ENCODE measurements around the gene KATNB1. TPM values are rescaled to one million over a fixed set of nuclear protein-coding genes. Genes with fewer than 3 reads are reported as not detected.

Gene KATNB1
- total RNA-seq, 1 experiment from 2014 or later = 8.1 TPM

GRCh38 chr16:57704905-57705852 lies 30.4 kb upstream of the KATNB1 start:
- Histone ChIP-seq H3K4me1 (ENCODE audit: control insufficient read depth, insufficient read depth, low read length) (no peaks in the 10 kb centered on the region), H3K27ac (ENCODE audit: low read length) (no peak overlapping the region), H3K36me3 (ENCODE audit: control insufficient read depth, insufficient read depth, low read length) (no peaks in the 10 kb centered on the region), H3K4me3 (ENCODE audit: low read depth in 2 of 2, low read length in 2 of 2) (no peak overlapping the region), H3K9me3 (ENCODE audit: control insufficient read depth, insufficient read depth, low read depth, low read length) (no peaks in the 10 kb centered on the region), H3K27me3 (ENCODE audit: control insufficient read depth, insufficient read depth, low read length) (no peaks in the 10 kb centered on the region; the same call in 1 of the 2 replicates)
- intact Hi-C loops (cut with micrococcal nuclease; ENCODE audit: unreplicated experiment) = no loop called here
- ChIA-PET CTCF (no interaction called here), POLR2A (no interaction called here)
- ATAC-seq (no peak), DNase-seq (ENCODE audit: low read depth, low spot score) (no peak)
- TF ChIP-seq POLR2AphosphoS5 (IDR thresholded peaks at IDR 0.05; ENCODE audit: low read depth, low read length) = no peak
- no peak for TF ChIP-seq SIN3A (IDR thresholded peaks at IDR 0.05; ENCODE audit: borderline replicate concordance, insufficient read depth, low read depth, low read length)
- TF ChIP-seq CTCF (IDR thresholded peaks at IDR 0.05) = no peak
- TF ChIP-seq TCF7L2 (IDR thresholded peaks at IDR 0.05; ENCODE audit: low read depth, low read length) = no peak
- no peak for TF ChIP-seq REST (IDR thresholded peaks at IDR 0.05; ENCODE audit: insufficient read depth in 1 of 2, low read depth in 2 of 2, low read length in 1 of 2)
- no TSS peak for BruUV-seq (replicated peaks)
- in situ Hi-C loops (cut with HindIII; ENCODE audit: low pct_unique_long_range_greater_than_20kb, low sequenced_read_pairs) = no loop called here

DNA sequence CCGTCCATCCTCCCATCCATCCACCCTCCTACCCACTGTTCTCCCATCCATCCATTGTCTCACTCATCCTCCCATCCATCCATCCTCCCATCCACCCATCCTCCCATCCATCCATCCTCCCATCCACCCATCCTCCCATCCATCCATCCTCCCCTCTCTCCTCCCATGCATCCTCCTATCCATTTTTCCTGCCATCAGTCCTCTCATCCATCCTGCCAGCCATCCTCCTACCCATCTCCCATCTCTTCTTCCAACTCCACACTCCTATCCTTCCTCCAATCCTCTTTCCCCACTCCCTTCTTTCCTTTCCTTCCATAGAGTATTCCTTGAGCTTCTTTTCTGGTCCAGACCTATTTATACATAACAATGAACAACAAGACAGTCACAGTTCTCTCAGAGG lies 28.9 kb upstream of the KATNB1 start:
- ChIA-PET CTCF (no interaction called here), POLR2A (no interaction called here)
- DNase-seq (ENCODE audit: low read depth, low spot score) (no peak), ATAC-seq (no peak)
- no peaks in the 10 kb centered on the region for H3K9me3 ChIP-seq (ENCODE audit: control insufficient read depth, insufficient read depth, low read depth, low read length)
- BruUV-seq (replicated peaks) = no TSS peak
- H3K4me3 ChIP-seq (ENCODE audit: low read depth in 2 of 2, low read length in 2 of 2) = no peak overlapping the region
- in situ Hi-C loops (cut with HindIII; ENCODE audit: low pct_unique_long_range_greater_than_20kb, low sequenced_read_pairs) = no loop called here
- H3K27ac ChIP-seq (ENCODE audit: low read length) = no peak overlapping the region
- H3K36me3 ChIP-seq (ENCODE audit: control insufficient read depth, insufficient read depth, low read length) = no peaks in the 10 kb centered on the region
- no peaks in the 10 kb centered on the region; the same call in 1 of the 2 replicates for H3K27me3 ChIP-seq (ENCODE audit: control insufficient read depth, insufficient read depth, low read length)
- intact Hi-C loops (cut with micrococcal nuclease; ENCODE audit: unreplicated experiment) = no loop called here
- no peaks in the 10 kb centered on the region for H3K4me1 ChIP-seq (ENCODE audit: control insufficient read depth, insufficient read depth, low read length)
- TF ChIP-seq CTCF (IDR thresholded peaks at IDR 0.05) (no peak), POLR2AphosphoS5 (IDR thresholded peaks at IDR 0.05; ENCODE audit: low read depth, low read length) (no peak), REST (IDR thresholded peaks at IDR 0.05; ENCODE audit: insufficient read depth in 1 of 2, low read depth in 2 of 2, low read length in 1 of 2) (no peak), SIN3A (IDR thresholded peaks at IDR 0.05; ENCODE audit: borderline replicate concordance, insufficient read depth, low read depth, low read length) (no peak), TCF7L2 (IDR thresholded peaks at IDR 0.05; ENCODE audit: low read depth, low read length) (no peak)
